ENCODE results near the gene SPSB3. TPM values are rescaled to one million over a fixed set of nuclear protein-coding genes. Genes with fewer than 3 reads are reported as not detected.
A peak's percentile ranks its signal among the peaks of the same experiment; 100 is the strongest.

SPSB3 gene
- polyA plus RNA-seq, 4 donors, result 41.3 to 197 (median 97.4) TPM

DNA sequence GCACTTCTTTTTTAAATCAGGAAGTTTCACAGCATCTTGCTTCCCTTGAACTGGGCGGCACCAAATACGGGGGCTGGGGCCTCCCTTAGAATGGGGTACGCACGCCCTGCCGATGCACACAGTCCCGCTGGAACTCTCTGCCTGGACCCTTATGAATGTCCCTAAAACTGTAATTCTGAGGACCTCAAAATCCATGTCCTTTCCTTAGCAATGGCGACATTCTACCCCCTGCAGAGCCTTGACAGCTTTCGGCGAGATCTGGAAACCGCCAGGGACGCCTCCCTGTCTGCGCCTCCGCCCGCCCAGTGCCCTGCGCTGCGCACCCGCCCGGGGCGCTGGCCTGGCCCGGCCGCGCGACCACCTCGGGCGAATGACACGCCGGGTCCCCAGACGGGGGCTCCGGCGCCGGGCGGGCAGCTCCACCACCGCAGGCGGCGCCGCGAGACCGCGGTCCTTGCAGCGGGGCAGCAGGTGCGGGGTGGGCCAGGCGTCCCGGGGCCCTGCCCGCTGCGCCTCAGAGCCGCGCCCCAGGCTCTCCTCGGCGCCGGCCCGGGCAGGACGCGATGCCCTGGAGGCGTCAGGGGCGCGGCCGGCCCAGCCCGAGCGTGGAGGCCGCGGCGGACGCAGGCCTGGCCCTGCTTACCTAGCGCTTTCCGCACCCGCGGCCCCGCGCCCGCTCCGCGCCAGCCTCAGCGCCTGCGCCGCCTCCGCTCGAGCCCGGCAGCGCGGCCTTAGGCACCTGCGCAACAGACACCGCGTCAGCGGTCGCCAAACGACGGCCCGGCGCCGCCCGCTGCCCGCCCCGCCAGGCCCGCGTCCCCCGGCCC is 43.7 kb upstream of the SPSB3 start:
- Histone ChIP-seq H3K36me3 (ENCODE audit: control insufficient read depth in 3 of 3, insufficient read depth in 2 of 3, low read depth in 1 of 3, low read length in 3 of 3) (peaks cover 0 to 19% (median 0%) of the 10 kb centered on the region in 3 donors), H3K4me3 (ENCODE audit: low read depth in 1 of 3, low read length in 3 of 3) (peak overlapping the region; percentile 54 to 73 (median 72)), H3K27me3 (ENCODE audit: control insufficient read depth in 3 of 3, insufficient read depth in 3 of 3, low read length in 3 of 3) (no peaks in the 10 kb centered on the region), H3K4me1 (ENCODE audit: control insufficient read depth in 3 of 3, insufficient read depth in 2 of 3, low read depth in 1 of 3, low read length in 2 of 3) (peaks cover 2 to 24% (median 3%) of the 10 kb centered on the region in 3 donors), H3K27ac (ENCODE audit: low read depth in 1 of 3, low read length in 2 of 3) (peak overlapping the region; percentile 78 to 83 (median 82)), H3K9me3 (ENCODE audit: control insufficient read depth in 2 of 2, insufficient read depth in 1 of 2, low read depth in 1 of 2, low read length in 1 of 2) (no peaks in the 10 kb centered on the region)
- FAIRE-seq (no peak), DNase-seq (peak; percentile 73 to 90)
- WGBS, 3 donors, result 0 to 1% (median 1%) methylated on average over 36 to 96 of the region's 96 CpGs

DNA sequence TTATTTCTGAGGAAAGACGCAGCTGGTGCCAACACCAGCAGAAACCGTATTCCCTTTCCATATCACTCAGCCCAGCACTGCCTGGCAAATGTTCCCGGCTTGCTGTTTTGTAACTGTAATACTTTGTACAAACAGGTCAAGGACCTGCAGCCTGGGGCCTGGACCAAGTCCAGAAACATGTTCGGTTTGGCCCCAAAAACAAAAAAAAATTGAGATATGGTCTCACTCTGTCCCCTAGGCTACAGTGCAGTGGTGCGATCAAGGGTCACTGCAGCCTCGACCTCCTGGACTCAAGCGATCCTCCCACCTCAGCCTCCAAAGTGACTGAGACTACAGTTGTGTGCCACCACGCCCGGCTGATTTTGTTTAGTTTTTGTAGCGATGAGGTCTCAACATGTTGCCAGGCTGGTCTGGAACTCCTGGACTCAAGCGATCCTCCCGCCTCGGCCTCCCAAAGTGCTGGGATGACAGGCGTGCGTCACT is 43.1 kb upstream of the SPSB3 start:
- peaks cover 0 to 26% (median 0%) of the 10 kb centered on the region in 3 donors for H3K36me3 ChIP-seq (ENCODE audit: control insufficient read depth in 3 of 3, insufficient read depth in 2 of 3, low read depth in 1 of 3, low read length in 3 of 3)
- H3K9me3 ChIP-seq (ENCODE audit: control insufficient read depth in 2 of 2, insufficient read depth in 1 of 2, low read depth in 1 of 2, low read length in 1 of 2), result no peaks in the 10 kb centered on the region
- 32 to 59% (median 33%) methylated on average over 15 of the region's 15 CpGs for WGBS, 3 donors
- no peaks in the 10 kb centered on the region for H3K27me3 ChIP-seq (ENCODE audit: control insufficient read depth in 3 of 3, insufficient read depth in 3 of 3, low read length in 3 of 3)
- peaks cover 2 to 18% (median 3%) of the 10 kb centered on the region in 3 donors for H3K4me1 ChIP-seq (ENCODE audit: control insufficient read depth in 3 of 3, insufficient read depth in 2 of 3, low read depth in 1 of 3, low read length in 2 of 3)
- peak in 1 of 2 donors; percentile 23 for DNase-seq
- no peak for FAIRE-seq
- peak overlapping the region; percentile 78 to 83 (median 82) for H3K27ac ChIP-seq (ENCODE audit: low read depth in 1 of 3, low read length in 2 of 3)
- H3K4me3 ChIP-seq (ENCODE audit: low read depth in 1 of 3, low read length in 3 of 3), result peak overlapping the region in 2 of 3 donors; percentile 54 to 72

DNA sequence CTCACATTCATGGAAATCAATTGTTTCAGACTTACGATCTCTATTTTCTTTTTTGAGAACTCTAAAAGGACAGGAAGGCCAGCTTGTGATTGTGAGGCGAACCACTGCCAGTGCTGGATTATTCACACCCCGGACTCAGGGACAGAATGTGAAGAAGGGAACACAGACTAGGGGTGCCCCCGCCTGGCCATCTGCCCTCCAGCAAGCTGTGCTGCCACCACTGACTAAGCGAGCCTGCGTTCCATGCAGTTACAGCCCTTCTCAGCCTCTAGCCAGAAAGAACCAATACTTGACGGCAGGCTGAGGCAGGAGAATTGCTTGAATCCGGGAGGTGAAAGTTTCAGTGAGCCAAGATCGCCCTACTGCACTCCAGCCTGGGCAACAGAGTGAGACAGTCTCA is 41.5 kb upstream of the SPSB3 start:
- FAIRE-seq, result no peak
- H3K9me3 ChIP-seq (ENCODE audit: control insufficient read depth in 2 of 2, insufficient read depth in 1 of 2, low read depth in 1 of 2, low read length in 1 of 2), result no peaks in the 10 kb centered on the region
- H3K27ac ChIP-seq (ENCODE audit: low read depth in 1 of 3, low read length in 2 of 3), result no peak overlapping the region
- no peaks in the 10 kb centered on the region for H3K27me3 ChIP-seq (ENCODE audit: control insufficient read depth in 3 of 3, insufficient read depth in 3 of 3, low read length in 3 of 3)
- no peak overlapping the region for H3K4me3 ChIP-seq (ENCODE audit: low read depth in 1 of 3, low read length in 3 of 3)
- WGBS, 3 donors, result 37 to 58% (median 50%) methylated on average over 9 of the region's 9 CpGs
- H3K36me3 ChIP-seq (ENCODE audit: control insufficient read depth in 3 of 3, insufficient read depth in 2 of 3, low read depth in 1 of 3, low read length in 3 of 3), result peaks cover 0 to 42% (median 3%) of the 10 kb centered on the region in 3 donors
- DNase-seq, result peak; percentile 73 to 76
- peaks cover 2 to 12% (median 3%) of the 10 kb centered on the region in 3 donors for H3K4me1 ChIP-seq (ENCODE audit: control insufficient read depth in 3 of 3, insufficient read depth in 2 of 3, low read depth in 1 of 3, low read length in 2 of 3)

DNA sequence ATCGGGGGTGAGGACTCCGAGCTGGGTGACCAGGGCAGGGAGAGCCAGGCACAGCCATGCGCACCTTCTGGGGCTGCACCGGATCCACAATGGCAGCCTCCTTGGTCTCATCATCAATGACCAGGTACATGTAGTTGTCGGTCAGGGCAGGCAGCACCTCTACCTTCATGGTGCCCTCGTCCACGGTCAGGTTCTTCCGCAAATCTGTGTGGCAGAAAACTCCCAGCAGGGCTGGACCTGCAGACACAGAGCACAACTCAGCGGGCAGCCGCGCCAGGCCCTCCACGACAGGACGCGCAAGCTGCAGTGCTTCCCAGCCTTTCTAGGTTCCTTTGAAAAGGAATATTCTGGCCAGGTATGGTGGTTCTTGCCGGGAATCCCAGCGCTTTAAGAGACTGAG is 40.4 kb upstream of the SPSB3 start:
- FAIRE-seq (no peak), DNase-seq (no peak)
- H3K27ac ChIP-seq (ENCODE audit: low read depth in 1 of 3, low read length in 2 of 3), result no peak overlapping the region
- peaks cover 2 to 12% (median 2%) of the 10 kb centered on the region in 3 donors for H3K4me1 ChIP-seq (ENCODE audit: control insufficient read depth in 3 of 3, insufficient read depth in 2 of 3, low read depth in 1 of 3, low read length in 2 of 3)
- no peaks in the 10 kb centered on the region for H3K9me3 ChIP-seq (ENCODE audit: control insufficient read depth in 2 of 2, insufficient read depth in 1 of 2, low read depth in 1 of 2, low read length in 1 of 2)
- no peaks in the 10 kb centered on the region for H3K27me3 ChIP-seq (ENCODE audit: control insufficient read depth in 3 of 3, insufficient read depth in 3 of 3, low read length in 3 of 3)
- no peak overlapping the region for H3K4me3 ChIP-seq (ENCODE audit: low read depth in 1 of 3, low read length in 3 of 3)
- WGBS, 3 donors, result 91 to 95% (median 92%) methylated on average over 16 of the region's 16 CpGs
- H3K36me3 ChIP-seq (ENCODE audit: control insufficient read depth in 3 of 3, insufficient read depth in 2 of 3, low read depth in 1 of 3, low read length in 3 of 3), result peaks cover 2 to 52% (median 6%) of the 10 kb centered on the region in 3 donors

DNA sequence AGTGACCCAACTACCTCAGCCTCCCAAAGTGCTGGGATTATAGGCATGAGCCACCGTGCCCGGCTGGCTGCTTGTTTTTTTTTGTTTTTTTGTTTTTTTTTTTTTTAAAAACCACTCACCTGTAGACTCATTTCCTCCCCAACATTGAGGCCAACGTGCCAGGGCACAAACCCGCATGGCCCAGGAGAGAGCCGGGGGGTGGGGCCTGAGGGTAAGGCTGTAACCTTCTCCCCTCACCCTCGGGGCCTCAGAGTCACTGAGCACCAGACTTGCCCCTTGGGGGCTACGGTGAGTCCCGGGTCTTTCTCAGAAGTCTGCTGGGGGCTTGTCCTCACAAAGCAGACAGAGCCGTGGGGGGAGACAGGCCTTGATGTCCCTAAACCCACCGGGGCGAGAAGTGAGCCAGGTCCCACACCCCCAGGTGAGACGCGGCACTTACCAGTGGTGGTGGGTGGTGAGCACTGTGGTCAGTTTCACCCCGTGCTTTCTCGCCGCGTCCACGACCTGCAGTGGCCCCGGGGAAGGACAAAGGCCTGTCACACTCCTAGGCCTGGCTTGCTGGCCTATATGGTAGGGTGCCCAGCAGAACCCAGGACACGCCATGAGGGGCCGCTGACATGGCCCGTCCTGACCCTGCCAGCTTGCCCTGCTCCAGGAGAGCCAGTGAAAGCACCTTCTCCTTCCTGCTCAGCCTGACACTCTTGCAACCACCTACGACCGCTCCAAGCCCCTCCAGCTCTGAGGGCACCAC is 39.7 kb upstream of the SPSB3 start:
- no peak for DNase-seq
- Histone ChIP-seq H3K4me1 (ENCODE audit: control insufficient read depth in 3 of 3, insufficient read depth in 2 of 3, low read depth in 1 of 3, low read length in 2 of 3) (peaks cover 0 to 12% (median 2%) of the 10 kb centered on the region in 3 donors), H3K27me3 (ENCODE audit: control insufficient read depth in 3 of 3, insufficient read depth in 3 of 3, low read length in 3 of 3) (no peaks in the 10 kb centered on the region), H3K4me3 (ENCODE audit: low read depth in 1 of 3, low read length in 3 of 3) (no peak overlapping the region), H3K36me3 (ENCODE audit: control insufficient read depth in 3 of 3, insufficient read depth in 2 of 3, low read depth in 1 of 3, low read length in 3 of 3) (peaks cover 2 to 60% (median 6%) of the 10 kb centered on the region in 3 donors), H3K27ac (ENCODE audit: low read depth in 1 of 3, low read length in 2 of 3) (no peak overlapping the region), H3K9me3 (ENCODE audit: control insufficient read depth in 2 of 2, insufficient read depth in 1 of 2, low read depth in 1 of 2, low read length in 1 of 2) (no peaks in the 10 kb centered on the region)
- WGBS, 3 donors, result 92 to 94% (median 94%) methylated on average over 19 to 24 of the region's 24 CpGs
- FAIRE-seq, result no peak

DNA sequence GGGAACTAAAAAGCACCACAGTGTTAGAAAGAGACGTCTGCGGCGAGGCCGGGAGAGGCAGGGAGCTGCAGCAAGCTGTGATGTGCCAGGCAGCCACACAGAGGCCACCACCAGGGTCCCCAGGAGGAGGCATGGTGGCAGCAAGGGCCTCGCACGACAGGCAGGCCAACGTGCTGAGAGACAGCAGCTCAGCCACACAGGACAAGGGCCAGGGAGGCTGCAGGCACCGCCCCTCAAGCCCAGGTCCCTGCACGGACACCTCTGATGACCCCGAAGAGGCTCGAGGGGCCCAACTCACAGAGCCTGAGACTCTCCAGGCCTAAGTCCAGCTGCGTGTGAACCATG is 38.5 kb upstream of the SPSB3 start:
- H3K27me3 ChIP-seq (ENCODE audit: control insufficient read depth in 3 of 3, insufficient read depth in 3 of 3, low read length in 3 of 3), result no peaks in the 10 kb centered on the region
- peaks cover 0 to 12% (median 2%) of the 10 kb centered on the region in 3 donors for H3K4me1 ChIP-seq (ENCODE audit: control insufficient read depth in 3 of 3, insufficient read depth in 2 of 3, low read depth in 1 of 3, low read length in 2 of 3)
- H3K9me3 ChIP-seq (ENCODE audit: control insufficient read depth in 2 of 2, insufficient read depth in 1 of 2, low read depth in 1 of 2, low read length in 1 of 2), result no peaks in the 10 kb centered on the region
- H3K27ac ChIP-seq (ENCODE audit: low read depth in 1 of 3, low read length in 2 of 3), result no peak overlapping the region
- DNase-seq (no peak), FAIRE-seq (no peak)
- no peak overlapping the region for H3K4me3 ChIP-seq (ENCODE audit: low read depth in 1 of 3, low read length in 3 of 3)
- peaks cover 6 to 71% (median 6%) of the 10 kb centered on the region in 3 donors for H3K36me3 ChIP-seq (ENCODE audit: control insufficient read depth in 3 of 3, insufficient read depth in 2 of 3, low read depth in 1 of 3, low read length in 3 of 3)
- 91 to 95% (median 92%) methylated on average over 11 to 12 of the region's 12 CpGs for WGBS, 3 donors

DNA sequence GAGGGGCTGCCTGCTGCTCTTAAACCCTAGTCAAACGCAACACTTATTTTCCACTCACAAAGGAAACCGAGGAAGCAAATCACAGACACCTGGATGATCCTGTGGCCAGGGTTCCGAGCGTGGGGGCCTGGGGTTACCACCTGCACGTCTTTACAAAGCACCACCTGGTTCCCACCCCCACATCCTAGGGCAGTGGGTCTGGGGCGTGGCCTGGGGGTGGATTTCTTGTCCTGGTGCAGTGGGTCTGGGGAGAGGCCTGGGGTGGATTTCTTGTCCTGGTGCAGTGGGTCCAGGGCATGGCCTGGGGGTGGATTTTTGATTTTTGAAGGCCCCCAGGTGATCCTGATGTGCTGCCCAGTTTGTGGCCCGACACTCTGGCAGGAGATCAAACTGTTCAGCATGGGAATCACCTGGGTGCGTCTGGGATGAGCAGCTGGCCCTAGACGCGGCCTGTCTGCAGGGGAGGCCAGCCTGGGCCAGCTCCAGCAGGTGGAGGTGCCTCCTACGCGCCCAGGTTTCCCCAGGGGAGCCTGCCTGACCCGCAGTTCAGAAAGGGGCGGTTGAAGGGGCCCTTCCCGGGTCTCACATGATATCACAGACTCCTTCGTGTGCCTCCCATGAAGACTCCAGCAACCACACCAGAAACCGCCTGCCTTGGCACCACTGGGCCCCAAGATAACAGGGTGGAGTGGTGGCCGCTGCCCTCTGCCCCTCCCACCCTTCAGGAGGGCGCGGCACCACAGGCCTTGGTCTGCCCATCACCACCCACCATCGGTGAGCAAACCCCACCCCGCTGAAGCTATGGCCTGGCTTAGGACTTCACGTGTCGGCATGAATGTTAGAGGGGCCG is 38.0 kb upstream of the SPSB3 start:
- FAIRE-seq, result no peak
- Histone ChIP-seq H3K27me3 (ENCODE audit: control insufficient read depth in 3 of 3, insufficient read depth in 3 of 3, low read length in 3 of 3) (no peaks in the 10 kb centered on the region), H3K4me1 (ENCODE audit: control insufficient read depth in 3 of 3, insufficient read depth in 2 of 3, low read depth in 1 of 3, low read length in 2 of 3) (peaks cover 0 to 7% (median 2%) of the 10 kb centered on the region in 3 donors), H3K4me3 (ENCODE audit: low read depth in 1 of 3, low read length in 3 of 3) (no peak overlapping the region), H3K9me3 (ENCODE audit: control insufficient read depth in 2 of 2, insufficient read depth in 1 of 2, low read depth in 1 of 2, low read length in 1 of 2) (no peaks in the 10 kb centered on the region), H3K36me3 (ENCODE audit: control insufficient read depth in 3 of 3, insufficient read depth in 2 of 3, low read depth in 1 of 3, low read length in 3 of 3) (peaks cover 6 to 77% (median 7%) of the 10 kb centered on the region in 3 donors), H3K27ac (ENCODE audit: low read depth in 1 of 3, low read length in 2 of 3) (no peak overlapping the region)
- WGBS, 3 donors, result 81 to 85% (median 85%) methylated on average over 25 of the region's 25 CpGs
- DNase-seq, result no peak

DNA sequence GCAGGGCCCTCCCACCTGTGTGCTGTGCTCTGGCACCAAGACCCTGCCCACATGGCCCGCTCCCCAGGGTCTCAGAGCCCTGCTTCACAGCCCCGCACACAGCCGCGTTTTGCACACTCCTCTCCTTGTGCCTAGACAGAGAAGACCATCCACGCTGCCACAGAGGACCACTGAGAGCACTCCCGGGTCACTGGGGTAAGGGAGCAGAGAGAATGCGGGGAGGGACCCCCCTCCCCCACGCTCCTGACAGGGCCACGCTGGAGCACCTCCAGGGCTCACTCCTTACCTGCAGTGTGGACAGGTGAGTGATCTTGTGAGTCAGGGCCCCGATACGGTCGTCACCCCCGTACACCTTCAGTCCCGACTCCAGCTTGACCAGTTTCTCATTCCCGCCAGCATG is 37.2 kb upstream of the SPSB3 start:
- Histone ChIP-seq H3K27ac (ENCODE audit: low read depth in 1 of 3, low read length in 2 of 3) (no peak overlapping the region), H3K27me3 (ENCODE audit: control insufficient read depth in 3 of 3, insufficient read depth in 3 of 3, low read length in 3 of 3) (no peaks in the 10 kb centered on the region), H3K4me3 (ENCODE audit: low read depth in 1 of 3, low read length in 3 of 3) (no peak overlapping the region), H3K9me3 (ENCODE audit: control insufficient read depth in 2 of 2, insufficient read depth in 1 of 2, low read depth in 1 of 2, low read length in 1 of 2) (no peaks in the 10 kb centered on the region), H3K36me3 (ENCODE audit: control insufficient read depth in 3 of 3, insufficient read depth in 2 of 3, low read depth in 1 of 3, low read length in 3 of 3) (peaks cover 6 to 81% (median 11%) of the 10 kb centered on the region in 3 donors), H3K4me1 (ENCODE audit: control insufficient read depth in 3 of 3, insufficient read depth in 2 of 3, low read depth in 1 of 3, low read length in 2 of 3) (peaks cover 0 to under 1% (median 0%) of the 10 kb centered on the region in 3 donors)
- 93 to 96% (median 94%) methylated on average over 15 of the region's 15 CpGs for WGBS, 3 donors
- no peak for DNase-seq
- FAIRE-seq, result no peak
